ENCODE results near the gene ARVCF. TPM values are rescaled to one million over a fixed set of nuclear protein-coding genes. Genes with fewer than 3 reads are reported as not detected.

The ARVCF gene
- total and polyA plus RNA-seq, 9 of the 15 experiments (the other 6 are each of a cell fraction or from before 2014, with no cell fraction given): 0.03 to 97.4 (median 15.6) TPM

DNA sequence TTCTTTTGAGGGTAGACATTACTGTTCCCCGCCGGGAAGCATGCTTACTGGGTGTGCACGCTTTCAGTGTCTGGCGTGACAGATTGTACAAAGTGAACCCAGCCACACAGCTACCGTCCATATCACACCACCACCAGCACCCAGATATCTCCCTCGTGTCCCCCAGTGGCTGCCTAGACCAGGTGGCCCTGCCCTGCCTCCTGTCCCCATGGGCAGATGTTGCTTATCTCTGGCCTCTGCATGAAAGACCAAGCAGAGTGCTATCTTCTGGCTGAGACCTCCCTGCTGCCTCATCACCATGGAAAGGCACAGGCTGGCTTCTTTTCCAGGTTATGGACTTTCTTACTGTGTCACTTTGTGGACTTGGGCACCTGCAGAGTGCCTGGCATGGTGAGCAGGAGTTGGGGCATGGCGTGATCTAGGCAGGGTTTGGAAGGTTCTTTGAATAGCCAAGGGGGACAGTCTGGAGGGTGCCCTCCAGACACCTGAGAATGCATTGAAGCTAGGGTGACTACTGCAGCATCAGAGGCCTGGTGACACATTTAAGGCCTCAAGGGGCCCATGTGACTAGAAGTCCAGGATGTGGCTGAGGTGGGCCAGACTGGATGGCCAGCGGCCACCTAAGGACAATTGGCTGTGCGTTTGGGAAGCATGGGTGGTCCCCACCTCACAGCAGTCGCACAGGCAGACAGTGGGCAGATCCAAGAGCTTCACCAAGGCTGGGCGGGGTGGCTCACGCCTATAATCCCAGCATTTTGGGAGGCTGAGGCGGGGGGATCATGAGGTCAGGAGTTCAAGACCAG is 9.0 kb upstream of the ARVCF start (continued):
- TF ChIP-seq, protein P1, sequence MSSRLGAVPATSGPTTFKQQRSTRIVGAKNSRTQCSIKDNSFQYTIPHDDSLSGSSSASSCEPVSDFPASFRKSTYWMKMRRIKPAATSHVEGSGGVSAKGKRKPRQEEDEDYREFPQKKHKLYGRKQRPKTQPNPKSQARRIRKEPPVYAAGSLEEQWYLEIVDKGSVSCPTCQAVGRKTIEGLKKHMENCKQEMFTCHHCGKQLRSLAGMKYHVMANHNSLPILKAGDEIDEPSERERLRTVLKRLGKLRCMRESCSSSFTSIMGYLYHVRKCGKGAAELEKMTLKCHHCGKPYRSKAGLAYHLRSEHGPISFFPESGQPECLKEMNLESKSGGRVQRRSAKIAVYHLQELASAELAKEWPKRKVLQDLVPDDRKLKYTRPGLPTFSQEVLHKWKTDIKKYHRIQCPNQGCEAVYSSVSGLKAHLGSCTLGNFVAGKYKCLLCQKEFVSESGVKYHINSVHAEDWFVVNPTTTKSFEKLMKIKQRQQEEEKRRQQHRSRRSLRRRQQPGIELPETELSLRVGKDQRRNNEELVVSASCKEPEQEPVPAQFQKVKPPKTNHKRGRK (tag; IDR thresholded peaks at IDR 0.05): no peak
- TF ChIP-seq, protein P2, sequence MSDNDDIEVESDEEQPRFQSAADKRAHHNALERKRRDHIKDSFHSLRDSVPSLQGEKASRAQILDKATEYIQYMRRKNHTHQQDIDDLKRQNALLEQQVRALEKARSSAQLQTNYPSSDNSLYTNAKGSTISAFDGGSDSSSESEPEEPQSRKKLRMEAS (CRISPR knock-in tag; IDR thresholded peaks at IDR 0.05): no peak
- no peak for TF ChIP-seq POLR2H (tag; IDR thresholded peaks at IDR 0.05; ENCODE audit: low read depth)
- TF ChIP-seq POLR3G (IDR thresholded peaks at IDR 0.05; ENCODE audit: extremely low read depth, insufficient read length, insufficient replicate concordance): no peak
- TF ChIP-seq KLF16 (IDR thresholded peaks at IDR 0.05): no peak
- TF ChIP-seq ZNF384 (IDR thresholded peaks at IDR 0.05; ENCODE audit: low read depth, low read length): peak; percentile 72; the same call in 1 of the 2 replicates
- TF ChIP-seq, protein P3, sequence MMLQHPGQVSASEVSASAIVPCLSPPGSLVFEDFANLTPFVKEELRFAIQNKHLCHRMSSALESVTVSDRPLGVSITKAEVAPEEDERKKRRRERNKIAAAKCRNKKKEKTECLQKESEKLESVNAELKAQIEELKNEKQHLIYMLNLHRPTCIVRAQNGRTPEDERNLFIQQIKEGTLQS (IDR thresholded peaks at IDR 0.05): no peak
- TF ChIP-seq, protein P3 (CRISPR knock-in tag; conservative IDR thresholded peaks at IDR 0.05): peak; percentile 95
- peak; percentile 96; the same call in 1 of the 2 replicates for TF ChIP-seq ZNF668 (CRISPR knock-in tag; IDR thresholded peaks at IDR 0.05)
- peak; percentile 87 for TF ChIP-seq NEUROD1 (IDR thresholded peaks at IDR 0.05; ENCODE audit: borderline replicate concordance, low read depth, low read length, partially characterized antibody)
- no peak for TF ChIP-seq POLR3A (IDR thresholded peaks at IDR 0.05; ENCODE audit: borderline replicate concordance, extremely low read depth, insufficient read depth, insufficient read length)
- peak; percentile 99 for TF ChIP-seq CXXC5 (CRISPR knock-in tag; IDR thresholded peaks at IDR 0.05)
- TF ChIP-seq DIDO1 (tag; IDR thresholded peaks at IDR 0.05; ENCODE audit: low read depth): peak; percentile 78; the same call in 1 of the 2 replicates
- TF ChIP-seq ZNF408 (CRISPR knock-in tag; IDR thresholded peaks at IDR 0.05; ENCODE audit: low read depth): peak; percentile 16; the same call in 1 of the 2 replicates
- TF ChIP-seq IRF2 (CRISPR knock-in tag; IDR thresholded peaks at IDR 0.05): no peak
- no peak for TF ChIP-seq MEF2A (IDR thresholded peaks at IDR 0.05; ENCODE audit: control insufficient read depth, low read depth, low read length)
- TF ChIP-seq ZNF354B (CRISPR knock-in tag; IDR thresholded peaks at IDR 0.05): peak; percentile 79
- no peak; the same call in 1 of the 2 replicates for TF ChIP-seq TEAD2 (tag; IDR thresholded peaks at IDR 0.05)
- no peak for TF ChIP-seq NBN (IDR thresholded peaks at IDR 0.05; ENCODE audit: low read depth)
- TF ChIP-seq, protein P4, sequence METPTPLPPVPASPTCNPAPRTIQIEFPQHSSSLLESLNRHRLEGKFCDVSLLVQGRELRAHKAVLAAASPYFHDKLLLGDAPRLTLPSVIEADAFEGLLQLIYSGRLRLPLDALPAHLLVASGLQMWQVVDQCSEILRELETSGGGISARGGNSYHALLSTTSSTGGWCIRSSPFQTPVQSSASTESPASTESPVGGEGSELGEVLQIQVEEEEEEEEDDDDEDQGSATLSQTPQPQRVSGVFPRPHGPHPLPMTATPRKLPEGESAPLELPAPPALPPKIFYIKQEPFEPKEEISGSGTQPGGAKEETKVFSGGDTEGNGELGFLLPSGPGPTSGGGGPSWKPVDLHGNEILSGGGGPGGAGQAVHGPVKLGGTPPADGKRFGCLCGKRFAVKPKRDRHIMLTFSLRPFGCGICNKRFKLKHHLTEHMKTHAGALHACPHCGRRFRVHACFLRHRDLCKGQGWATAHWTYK (CRISPR knock-in tag; IDR thresholded peaks at IDR 0.05): peak; percentile 97
- peak; percentile 13 for TF ChIP-seq TBP (optimal IDR thresholded peaks at IDR 0.05; ENCODE audit: low read depth, low read length)
- no peak for TF ChIP-seq ETS2 (tag; IDR thresholded peaks at IDR 0.05; ENCODE audit: borderline replicate concordance, poor library complexity, severe bottlenecking)
- TF ChIP-seq RBM15 (IDR thresholded peaks at IDR 0.05; ENCODE audit: insufficient read depth, low read length): no peak
- no peak for TF ChIP-seq ELF2 (CRISPR knock-in tag; IDR thresholded peaks at IDR 0.05)
- TF ChIP-seq GTF2A2 (tag; IDR thresholded peaks at IDR 0.05): 0 out of 2 replicates have a peak, but pooled peaks have one; percentile 12
- peak; percentile 97 for TF ChIP-seq EP300 (IDR thresholded peaks at IDR 0.05; ENCODE audit: low read length)

Measured in K562 (cell line).